C1 segment of cervical spinal cord (tissue), 14 donors: ENCODE measurements around the gene EHHADH.
"Not testable (repeated sequence)": the region's sequence is repeated elsewhere in the genome, so short reads cannot be mapped to it uniquely, and the experiment has no call there.

Source experiments
- DNase-seq, 14 donors: peaks; one replicate each; lab custom pipeline; 2025; lab: John Stamatoyannopoulos, UW

Gene EHHADH

DNA sequence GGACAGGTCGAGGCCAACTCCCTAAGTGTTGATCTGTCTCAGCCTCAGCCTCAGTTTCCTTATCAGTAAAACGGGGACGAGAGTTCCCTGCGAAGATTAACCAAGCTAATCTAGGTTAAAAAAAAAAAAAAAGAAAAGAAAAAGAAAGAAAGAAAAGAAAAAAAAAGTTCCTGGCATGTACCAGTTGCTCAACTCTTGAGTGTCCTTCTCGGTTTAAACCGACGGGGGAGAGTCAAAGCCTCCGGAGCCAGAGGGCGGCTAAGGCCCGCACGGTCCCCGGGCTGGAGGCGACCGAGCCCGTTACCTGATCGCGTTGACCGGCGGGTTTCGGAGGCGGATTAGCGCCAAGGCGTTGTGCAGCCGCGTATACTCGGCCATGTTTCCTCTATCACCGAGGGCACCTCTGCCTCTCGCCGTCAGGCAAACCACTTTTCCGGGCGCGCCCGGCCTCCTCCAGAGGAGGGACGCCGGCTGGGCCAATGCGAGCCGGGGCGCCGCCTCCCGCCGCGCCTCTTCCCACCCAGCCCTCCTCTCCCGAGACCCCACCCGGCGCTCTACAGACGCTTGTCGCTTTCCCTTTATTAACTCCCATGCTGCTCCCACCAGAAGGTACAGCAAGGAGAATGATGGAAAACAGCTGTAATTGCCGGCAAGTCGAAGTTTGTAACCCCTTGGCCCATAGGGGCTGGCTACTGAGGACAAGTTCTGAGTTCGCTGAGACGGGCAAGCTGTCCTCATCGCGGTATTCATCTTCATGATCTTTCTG, at the start of gene EHHADH:
Gene EHHADH (minus strand): TSS at position 405 of the 766 bp plus-strand sequence. CDS start 27 bp downstream, at position 378.
- DNase-seq, result peak in 11 of 14 donors; percentile 4 to 57 (median 32)

DNA sequence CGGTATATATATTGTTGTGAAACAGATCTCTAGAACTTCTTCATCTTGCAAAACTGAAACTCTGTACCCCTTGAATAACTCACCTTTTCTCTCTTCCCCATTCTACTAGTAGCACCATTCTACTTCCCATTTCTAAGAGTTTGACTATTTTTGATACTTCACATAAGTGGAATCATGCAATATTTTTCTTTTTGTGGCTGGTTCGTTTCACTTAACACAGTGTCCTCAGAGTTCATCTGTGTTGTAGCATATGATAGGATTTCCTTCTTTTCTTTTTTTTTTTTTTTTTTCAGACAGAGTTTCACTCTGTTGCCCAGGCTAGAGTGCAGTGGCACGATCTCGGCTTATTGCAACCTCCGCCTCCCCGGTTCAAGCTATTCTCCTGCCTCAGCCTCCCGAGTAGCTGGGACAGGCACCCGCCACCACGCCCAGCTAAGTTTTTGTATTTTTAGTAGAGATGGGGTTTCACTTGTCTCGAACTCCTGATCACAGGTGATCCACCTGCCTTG, 46.1 kb upstream of the EHHADH start:
- not testable (repeated sequence) for DNase-seq

DNA sequence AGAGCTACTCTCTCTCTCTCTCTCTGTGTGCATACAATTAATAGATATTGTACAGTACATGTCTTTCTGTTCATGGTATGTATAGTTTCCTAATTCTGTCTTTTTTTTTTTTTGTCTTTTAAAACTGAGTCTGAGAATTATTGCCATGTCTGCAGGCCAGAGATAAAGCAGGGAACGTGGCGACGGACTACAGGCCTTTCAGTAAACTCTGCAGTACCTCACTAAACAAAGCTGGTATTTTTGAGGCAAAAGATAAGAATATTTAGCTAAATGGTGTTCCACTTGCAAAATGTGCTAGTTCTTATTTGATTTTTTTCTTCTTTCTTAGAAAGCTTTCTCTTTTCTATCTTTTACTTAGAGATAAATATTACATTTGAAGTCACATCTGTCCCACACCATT, 44.0 kb upstream of the EHHADH start:
- no peak for DNase-seq

DNA sequence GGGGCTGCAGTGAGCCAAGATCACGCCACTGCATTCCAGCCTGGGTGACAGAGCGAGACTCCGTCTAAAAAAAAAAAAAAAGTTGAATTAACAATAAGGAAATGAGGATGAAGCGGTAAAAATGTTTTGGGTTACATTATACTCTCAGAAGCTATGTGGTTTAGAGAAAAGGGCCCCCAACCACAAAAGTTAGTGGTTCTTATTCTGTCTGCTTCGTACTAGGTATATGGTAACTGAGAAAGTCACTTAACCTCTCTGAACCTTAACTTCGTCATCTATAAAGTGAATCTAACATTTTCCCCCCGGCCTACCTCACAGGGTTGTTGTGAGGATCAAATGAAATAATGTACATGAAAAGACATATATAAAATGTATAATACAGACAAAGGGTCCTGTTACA, 38.4 kb upstream of the EHHADH start:
- no peak for DNase-seq

DNA sequence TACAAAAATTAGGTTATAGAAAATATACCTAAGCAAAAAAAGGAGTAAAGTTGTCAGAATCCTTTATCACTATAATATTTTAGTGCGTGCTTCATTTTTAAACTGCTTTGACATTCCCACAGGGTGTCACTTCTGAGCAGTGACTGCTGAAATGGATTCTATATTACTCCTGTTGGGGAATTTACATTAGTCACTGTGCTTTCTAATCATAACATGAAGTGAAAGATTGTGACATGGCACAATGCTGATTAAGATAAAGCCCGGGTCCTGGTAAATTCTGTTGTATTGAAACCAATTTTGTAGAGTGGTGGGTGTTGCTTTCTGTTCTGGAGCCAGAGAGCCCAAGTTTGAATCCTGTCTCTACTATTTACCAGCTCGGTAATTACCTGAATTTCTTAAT, 36.4 kb upstream of the EHHADH start:
- DNase-seq, result no peak

DNA sequence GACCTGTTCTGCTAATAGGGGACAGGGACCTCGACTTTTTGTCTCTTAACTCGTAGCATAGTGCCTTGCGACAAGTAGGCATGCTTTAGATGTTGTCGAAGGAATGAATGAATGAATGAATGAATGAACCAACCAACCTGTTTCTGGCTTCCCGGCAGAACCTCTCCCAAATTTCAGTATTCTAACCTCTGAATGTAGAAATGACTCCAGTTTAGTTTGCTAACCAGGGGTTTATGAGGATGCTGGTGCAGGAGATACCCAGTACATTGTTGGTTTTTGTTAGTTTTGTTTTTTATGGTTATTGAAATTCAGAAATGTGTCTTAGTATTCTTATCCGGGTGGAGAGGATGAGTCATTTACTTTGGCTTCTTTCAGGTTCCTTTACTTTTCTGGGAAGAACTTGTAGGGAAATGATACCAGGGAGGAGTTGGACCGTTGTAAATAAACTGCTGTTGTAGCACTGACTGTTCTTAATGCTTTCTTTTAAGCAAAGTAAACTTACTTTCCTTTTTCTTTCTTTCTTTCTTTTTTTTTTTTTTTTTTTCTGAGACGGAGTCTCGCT, 29.6 kb upstream of the EHHADH start:
- no peak for DNase-seq

DNA sequence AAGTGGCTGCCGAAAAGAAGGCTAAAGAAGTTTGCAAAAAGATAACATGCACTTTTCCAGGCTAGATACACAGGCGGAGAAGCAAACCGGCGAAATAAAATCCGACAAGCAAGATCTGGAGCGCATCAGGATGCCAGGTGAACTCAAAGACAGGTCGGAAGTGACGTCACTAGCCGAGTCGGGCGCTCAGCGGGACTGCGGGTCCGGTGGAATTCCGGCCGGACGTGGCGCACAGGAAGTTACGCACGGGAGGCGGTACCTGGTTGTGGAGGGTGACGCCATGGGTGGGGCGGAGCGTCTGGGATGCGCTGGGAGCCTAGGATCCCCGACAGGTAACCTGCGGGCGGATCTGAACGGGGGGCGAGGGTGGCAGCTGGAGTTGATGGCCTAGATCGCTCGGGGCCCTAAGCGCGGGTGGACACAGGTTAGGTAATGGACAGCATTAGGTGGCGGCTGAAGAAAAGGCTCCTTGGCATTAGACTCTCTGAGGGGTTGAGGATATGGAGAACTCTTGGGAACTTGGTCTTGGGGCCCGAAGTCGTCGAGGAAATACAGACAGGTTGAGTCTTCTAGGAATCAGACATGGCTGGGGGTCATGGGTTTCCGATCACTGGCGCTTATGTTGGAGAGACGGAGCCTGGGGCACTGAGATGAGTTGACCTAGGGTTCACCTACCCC, 29.0 kb upstream of the EHHADH start:
- peak; percentile 51 to 96 (median 90) for DNase-seq

DNA sequence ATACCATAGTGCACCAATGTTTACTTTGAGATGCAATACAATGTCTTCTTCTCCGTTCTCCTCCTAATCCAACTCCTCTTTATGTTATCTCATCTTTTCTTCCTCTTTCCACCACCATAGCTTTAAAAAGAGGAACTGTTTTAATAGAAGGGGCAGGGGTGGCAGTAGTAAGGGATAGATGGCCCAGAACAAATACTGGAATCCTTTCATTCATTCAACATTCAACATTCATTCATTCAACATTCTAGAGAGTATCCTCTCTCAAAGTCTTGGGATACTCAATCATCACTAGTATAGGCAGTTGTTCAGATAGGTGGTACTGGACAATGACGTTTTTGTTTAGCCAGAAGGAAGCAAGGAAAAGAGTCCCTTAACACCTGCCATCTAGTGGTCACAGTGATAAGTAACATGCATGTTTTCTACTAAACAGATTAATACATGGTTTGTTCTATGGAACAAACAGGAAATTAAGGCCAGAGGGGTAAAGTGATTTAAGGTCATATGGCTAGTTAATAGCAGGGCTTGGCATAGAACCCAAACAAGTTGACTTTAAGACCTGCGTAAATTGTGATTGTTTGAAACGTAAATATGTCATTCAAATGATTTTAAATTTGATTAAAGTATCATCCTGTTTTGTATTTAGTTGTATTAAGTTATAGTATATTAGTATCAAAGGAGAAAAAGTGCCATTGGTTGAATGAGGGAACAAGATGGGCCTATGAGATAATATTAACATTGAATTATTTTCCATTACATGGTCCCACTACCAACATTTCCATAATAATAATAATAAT, 26.9 kb upstream of the EHHADH start:
- no peak for DNase-seq

DNA sequence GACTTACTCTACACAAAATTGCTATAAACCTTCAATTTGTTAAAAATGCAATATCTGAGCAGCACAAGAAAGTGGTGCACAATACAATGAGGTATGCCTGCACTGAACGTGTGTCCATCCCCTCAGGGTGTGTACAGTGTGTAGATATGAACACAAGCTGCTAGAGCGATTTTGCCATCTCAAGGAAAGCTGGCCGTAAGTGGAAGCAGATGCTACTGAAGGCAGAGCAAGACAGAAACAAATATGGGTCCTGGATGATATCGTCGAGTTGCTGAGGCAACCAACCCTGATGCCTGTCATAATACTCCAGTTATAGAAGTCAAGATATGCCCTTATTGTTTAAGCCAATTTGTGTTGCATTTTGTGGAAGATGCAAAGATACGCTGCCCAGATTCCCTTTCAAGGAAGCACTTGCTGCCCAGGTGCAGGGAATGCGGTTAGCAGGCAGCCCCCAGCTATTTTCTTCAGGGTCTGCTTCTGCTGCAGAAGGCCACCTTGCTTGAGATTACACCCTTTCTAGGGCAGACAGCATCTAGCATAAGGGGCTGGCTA, 25.8 kb upstream of the EHHADH start:
- DNase-seq, result no peak

DNA sequence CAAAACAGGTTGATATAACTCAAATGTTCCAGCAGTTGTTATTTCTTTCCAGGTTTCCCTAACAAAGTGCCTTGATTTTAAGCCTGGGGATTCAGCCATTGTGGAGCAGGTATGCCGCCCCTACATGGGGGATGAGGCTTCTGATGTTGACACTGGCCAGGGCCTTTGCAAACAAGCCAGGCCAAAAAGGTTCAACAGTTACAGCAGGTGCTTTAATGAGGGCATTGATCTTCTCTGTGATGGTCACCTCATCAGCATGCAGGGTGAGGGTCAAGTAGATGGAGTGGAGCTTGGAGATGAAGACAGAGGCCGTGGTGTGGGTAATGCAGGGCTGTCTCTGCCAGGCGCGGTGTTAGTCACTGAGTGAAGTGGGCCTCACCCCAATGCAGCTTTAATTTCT, 22.6 kb upstream of the EHHADH start:
- no peak for DNase-seq

DNA sequence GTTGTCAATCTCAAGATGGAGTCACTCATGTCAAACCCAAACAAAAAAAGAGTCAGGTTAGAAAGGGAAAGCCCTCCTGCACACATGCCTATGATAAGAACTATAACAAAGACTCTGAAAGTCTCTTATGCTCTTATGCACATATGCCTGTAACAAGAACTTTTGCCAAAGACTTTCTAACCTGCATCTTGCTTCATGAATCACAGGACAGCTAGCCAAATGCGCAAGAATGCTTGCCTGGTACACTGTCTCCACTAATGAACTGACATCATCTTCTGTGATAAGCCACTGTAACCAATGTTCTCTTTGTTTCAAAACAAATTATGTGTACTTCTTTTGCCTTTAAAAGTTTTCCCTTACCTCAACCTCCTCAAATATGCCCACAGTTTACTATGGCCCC, 18.2 kb upstream of the EHHADH start:
- no peak for DNase-seq

DNA sequence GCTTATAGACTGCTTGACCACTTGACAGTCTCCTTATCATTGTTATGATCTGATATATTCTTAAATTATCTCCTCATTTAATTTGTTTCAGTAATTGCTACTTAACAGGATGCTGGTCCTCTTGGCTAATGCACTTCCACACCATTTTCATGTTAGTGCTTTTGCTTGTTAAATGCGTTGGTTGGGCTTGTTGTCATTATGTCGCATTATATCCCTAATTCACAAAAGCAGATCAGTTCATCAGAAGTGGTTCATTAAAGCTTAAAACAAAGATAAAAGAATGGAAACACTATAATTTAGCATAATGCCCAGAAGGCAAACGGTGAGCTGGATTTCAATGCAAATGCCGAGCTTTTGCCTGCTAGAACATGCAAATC, 17.1 kb upstream of the EHHADH start:
- DNase-seq, result no peak

DNA sequence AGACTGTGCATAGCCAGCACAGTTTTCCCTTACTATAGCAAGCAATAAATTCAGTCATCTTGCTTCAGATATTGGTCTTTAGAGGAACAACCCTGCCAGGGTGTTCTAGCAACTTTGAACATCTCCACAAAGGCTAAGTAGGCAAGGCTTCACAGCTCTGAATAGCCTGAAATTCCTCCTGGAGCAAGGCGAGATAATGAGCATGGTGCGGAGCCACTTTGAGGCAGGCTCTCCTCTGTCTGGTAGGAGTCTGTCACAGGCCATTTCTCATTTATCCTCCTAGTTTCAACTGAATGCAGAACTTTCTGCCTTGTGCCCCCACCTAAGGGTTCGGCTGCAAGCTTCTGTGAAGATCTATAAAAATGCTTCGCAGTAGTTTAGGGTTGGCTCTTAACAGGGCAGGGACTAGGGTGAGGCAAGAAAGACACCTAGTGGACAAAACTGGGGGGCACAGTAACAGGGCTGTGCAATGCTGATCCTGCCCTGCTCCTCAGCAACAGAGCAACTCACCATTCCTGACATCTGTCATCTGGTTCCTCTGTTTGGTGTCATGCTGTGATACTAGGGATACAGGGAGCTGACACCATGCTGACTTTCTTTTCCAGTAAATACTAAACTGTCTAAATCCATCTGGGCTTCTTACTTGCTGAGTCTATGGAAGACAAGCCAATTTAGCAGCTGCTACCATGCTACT, 16.6 kb upstream of the EHHADH start:
- DNase-seq, result peak in 1 of 14 donors; percentile 1

DNA sequence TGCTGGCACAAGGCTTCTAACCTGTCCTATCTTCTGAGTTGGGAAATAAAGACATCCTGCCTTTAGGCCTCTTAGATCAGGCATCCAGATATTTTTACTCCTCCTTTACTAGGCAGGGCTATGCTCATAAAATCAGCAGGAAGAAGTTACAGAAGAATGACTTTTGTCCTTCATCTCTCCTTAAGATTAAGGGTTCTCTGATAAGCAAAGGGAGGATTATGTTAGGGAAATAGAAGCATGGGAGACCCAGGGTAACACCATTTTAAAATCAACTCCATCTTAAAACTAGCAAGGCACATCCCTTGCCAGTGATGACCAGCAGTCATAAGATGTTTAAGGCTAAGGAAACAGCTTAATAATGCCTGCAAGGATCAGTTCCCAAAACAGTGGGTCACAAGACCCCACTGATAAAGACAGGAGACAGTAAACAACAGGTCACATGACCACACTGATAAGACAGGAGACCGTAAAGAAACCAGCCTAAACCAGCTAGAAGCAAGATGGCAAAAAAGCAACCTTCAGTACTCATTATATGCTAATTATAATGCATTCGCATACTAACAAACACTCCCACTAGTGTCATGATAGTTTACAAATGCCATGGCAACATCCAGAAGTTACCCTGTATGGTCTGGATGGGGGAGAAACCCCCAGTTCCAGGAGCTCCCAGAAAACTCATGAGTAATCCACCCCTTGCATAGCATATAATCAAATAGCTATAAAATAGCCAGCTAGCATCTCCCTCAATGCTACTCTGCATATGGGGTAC, 14.5 kb upstream of the EHHADH start:
- no peak for DNase-seq

DNA sequence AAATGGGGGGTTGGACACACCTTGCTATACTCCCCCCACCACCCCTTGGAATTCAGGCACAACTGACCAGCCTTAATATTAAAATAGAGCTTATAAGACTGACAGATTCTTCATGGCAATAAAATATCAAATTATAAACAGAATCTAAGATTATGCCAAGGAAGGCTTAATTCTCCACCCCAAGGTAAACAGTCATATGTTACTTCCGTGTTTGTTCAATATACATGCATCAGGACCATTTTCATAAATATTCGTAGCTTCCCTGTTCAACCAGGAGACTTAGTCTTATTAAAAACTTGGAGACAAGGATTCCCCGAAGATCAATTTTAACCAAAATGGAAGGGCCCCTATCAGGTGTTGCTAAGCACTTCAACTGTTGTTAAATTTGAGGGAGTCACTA, 13.3 kb upstream of the EHHADH start:
- no peak for DNase-seq

DNA sequence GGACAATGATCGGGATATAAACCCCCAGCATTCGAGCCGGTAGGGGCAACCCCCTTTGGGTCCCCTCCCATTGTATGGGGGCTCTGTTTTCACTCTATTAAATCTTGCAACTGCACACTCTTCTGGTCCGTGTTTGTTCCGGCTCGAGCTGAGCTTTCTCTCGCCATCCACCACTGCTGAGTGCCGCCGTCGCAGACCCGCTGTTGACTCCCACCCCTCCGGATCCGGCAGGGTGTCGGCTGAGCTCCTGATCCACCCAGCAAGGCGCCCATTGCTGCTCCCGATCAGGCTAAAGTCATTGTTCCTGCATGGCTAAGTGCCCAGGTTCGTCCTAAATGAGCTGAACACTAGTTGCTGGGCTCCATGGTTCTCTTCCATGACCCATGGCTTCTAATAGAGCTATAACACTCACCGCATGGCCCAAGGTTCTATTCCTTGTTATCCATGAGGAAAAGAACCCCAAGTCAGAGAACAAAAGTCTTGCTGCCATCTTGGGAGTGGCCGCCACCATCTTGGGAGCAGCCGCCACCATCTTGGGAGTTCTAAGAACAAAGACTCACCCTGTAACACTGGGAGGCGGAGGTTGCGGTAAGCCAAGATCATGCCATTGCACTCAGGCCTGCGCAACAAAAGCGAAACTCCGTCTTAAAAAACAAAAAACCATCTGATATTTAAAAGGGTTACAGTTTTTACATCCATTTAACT, 11.2 kb upstream of the EHHADH start:
- DNase-seq, result no peak

DNA sequence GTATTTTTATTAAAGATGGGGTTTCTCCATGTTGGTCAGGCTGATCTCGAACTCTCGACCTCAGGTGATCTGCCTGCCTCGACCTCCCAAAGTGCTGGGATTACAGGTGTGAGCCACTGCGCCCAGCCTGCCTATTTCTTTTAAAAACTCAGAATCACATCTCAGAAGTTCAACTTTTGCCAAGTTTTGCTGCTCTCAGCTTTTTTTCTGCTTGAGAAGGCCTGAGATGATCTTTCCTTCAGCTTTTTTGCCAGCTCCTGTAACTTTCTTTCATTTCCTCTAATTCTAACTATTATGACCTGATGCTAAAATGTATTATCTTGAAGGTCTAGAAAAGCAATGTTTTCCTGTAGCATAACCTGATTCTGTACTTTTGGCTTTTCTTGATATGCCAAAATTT, 9.6 kb upstream of the EHHADH start:
- no peak for DNase-seq

DNA sequence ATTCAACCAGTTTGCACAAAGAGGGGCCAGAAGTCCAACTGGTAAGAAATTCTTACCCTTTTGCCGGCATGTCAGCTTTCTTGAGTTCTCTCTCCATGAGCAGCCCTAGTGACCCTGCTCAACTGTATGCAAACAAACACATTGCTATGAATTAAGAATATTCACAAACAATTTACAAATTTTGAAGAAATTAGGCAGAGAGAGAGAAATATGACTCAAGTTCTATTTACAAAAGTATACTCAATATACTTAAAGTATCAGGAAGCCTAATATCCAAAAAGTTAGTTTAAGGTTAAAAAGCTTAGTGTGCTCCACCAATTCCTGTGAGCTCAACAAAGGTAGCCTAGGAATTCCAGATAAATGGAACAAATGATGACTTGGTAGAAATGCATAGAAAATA, 3.5 kb upstream of the EHHADH start:
- DNase-seq, result no peak

DNA sequence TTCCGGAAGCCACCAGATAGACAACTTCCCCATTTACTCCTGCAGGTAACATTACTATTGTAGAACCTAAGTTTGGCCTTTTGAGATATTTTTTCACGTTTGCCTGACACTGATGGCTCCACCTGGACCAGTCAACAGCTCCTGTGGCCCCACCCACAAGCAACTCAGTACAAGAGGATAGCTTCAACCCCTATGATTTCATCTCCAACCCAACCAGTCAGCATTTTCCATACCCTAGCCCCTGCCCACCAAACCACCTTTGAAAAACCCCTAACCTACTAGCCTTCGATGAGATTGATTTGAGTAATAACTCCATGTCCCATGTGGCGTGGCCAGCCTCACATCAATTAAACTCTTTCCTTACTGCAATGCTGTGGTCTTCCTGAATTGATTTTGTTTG, 950 bp upstream of the EHHADH start:
- no peak for DNase-seq

DNA sequence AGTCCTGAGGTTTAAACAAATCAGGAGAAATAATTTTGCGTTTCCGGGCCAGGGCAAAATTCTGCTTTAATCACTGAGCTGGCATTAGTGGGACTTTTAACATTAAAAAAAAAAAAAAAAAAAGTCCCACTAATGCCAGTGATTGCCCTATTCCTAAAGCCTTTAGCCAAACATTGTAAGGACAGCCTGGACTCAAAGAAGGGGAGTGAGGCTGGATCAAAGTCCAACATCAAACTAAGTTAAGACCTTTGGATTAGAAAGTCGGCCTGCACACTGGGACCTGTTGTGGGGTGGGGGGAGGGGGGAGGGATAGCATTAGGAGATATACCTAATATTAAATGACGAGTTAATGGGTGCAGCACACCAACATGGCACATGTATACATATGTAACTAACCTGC, 716 bp downstream of the EHHADH start:
- not testable (repeated sequence) for DNase-seq
